HG03432 (cell line): ENCODE data around the gene GALNT10.
A peak's percentile ranks its signal among the peaks of the same experiment; 100 is the strongest.

ENCODE experiments used
- ATAC-seq: cut with Tn5 transposase; IDR thresholded peaks from one replicate; pipeline ENCODE4 v1.9.1; 2021; ENCODE audit warnings: mild to moderate bottlenecking, moderate library complexity; ENCODE audit not compliant: unreplicated experiment

GALNT10 gene

DNA sequence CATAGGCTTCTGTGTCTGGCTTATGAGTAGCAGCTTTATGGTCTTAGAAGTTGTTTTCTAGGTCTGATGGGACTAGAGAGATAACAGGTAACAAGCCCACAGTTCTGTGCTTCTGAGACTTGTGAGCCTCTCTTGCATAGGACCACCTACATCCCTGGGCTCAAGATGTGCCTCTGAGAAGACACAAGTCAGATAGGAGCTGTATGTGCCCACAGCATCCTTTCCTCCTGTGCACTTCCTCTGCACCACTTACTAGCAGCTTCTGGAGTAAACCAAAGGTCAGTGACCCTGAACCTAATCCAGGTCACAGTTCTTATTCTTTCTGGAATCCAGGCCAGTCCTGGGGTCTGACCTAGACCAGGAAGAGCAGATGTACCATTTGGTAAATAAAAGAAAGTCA lies 40.0 kb downstream of the GALNT10 start:
- ATAC-seq = no peak

DNA sequence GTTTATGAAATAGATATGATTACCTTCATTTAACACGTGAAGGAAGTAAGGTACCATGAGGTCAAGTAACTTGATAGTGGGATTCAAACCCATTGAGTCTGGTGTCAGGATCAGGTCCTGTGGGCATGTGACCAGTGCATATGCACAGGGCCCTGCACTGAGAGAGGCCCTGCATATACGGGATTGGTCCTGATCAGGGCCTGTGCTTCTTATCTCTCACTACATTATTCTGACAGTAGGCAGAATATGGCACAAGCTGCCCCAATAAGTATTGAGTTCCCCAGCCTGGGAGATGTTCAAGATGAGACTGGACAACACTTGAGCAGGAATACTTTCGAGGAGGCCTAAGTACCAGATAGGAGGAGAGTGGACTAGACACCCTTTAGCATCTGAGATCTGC lies 44.0 kb downstream of the GALNT10 start:
- no peak for ATAC-seq

DNA sequence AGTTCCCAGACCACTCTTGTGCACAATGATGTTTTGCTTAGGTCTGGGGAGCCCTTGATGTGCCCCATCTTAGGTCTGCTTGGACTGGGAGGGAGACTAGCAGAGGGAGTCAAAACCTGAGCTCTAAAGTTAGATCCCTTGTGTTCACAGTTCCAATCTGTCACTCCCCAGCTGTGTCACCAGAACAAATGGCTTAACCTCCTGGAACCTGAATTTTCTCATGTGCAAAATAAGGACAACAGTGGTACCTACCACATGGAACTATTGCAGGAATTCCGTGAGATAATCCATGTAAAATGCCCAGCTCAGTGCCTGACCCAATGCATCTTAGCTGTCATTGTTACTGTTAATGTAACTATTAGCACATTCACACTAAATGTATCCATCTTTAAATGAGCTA lies 45.5 kb downstream of the GALNT10 start:
- ATAC-seq = no peak

DNA sequence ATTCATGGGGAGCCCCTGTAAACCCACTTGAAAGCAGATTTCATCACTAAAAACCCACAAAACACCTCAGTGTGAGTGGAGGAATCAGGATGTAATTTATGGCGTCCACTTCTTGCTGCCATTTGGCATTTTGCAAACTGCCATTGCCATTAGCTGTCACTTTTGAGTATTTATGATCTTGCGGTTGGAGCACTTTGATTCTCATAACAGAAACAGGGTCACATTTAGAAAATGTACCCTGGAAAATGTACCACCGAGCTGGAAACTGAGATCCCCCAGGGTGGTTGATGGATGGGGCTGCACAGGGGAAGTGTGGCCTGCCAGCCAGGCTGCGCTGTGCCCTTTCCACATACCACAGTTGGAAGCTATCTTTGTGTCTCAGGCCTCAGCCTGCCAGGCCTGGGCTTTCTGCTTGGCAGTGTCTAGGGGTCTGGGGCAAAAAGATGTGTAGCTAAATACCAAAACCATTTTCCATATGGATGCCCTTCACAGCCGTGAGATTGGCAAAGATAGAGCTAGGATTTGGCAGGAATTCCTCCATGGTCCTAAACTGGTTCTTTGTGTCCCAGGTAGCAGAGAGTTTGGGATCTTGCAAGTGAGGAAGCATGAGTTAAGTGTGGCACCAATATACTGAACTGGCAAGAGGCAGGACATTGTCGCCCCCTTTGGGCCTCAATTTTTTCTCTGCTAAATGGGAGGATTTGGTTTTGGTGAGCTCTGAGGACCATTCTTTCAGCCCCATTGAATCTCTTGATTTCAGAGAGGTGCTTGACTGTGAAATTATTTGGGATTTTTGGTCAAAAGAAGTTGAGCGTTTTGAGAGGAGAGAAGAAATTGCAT lies 46.2 kb downstream of the GALNT10 start:
- no peak for ATAC-seq

DNA sequence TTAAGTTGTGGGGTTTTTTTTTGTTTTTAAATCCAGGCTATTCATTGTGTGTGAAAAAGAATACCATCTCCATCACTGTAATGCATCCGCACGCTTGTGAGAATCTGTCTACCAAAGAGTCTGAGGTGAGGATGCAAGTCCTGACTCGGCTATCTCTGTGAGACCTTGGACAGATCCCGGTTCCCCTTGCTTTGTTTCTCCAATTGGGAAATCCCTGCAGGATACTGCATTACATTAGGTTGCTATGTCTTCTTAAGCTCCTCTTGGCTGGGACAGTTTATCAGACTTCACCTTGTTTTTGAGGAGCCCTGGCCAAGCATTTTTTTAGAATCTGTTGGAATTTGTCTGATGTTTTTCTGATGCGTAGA lies 46.8 kb downstream of the GALNT10 start:
- ATAC-seq = no peak

DNA sequence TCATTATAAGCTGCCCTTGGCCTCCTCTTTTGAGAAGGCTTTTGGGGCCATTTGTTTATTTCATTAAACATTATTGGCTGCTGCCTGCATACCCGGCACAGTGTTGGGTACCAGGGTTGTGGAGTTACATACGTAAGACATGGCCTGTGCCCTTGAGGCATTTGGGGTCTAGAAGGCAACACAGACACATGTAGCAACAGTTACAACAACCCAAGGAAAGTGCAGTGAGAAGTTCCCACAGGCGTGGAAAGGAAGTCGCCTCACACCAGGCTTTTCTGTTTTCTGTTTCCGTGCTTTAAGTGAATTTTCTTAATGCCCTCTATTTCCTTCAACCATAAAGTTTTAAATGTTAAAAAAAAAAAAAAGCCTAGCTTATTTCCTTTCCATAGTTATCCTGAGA lies 47.4 kb downstream of the GALNT10 start:
- no peak for ATAC-seq

DNA sequence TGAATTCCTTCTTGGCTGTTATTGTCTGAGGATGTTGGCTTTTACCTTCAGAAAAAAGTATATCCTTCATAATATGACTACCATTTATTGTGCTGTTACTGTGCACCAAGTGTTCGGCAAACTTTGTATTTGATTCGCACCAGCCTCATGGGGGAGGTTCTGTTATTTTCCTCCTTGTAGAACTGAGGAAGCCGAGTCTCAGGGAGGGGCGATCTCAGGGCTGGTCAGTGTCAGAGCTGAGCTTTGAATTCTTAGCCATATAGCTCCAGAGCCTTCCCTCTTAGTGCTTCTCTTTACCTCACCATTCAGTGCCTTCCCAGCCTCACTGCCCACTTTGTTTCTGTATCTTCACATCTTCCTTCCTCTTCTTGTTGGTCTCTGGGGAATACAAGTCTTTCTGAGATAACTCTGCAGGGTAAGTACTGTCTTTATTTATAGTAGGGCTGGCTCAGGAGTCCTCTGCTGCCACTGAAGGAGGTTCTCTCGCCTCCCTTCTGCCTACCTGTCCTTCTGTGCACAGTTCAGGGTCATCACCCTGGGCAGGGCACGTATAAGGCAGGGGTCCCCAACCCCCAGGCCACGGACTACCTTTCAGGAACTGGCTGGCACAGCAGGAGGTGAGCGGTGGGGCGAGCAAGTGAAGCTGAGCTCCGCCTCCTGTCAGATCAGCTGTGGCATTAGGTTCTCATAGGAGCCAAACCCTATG lies 48.4 kb downstream of the GALNT10 start:
- peak; percentile 70 for ATAC-seq

DNA sequence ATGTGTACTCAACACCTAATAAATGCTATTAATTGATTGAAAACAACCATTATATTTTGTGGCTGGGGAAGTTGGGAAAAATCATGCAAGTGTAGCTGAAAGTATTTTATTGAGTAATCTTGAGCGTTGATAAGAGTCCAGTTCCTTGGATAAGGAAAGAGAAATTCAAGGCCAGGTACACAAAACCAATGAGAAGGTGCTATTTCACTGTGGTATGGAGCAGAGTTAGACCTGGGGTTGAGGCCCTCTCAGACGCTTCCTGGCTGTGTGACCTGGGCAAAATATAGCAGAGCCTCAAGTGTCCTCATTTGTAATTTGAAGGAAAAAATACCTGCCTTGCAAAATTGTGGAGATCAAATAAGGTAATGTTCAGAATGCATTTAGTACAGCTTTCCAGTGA lies 50.1 kb downstream of the GALNT10 start:
- no peak for ATAC-seq

DNA sequence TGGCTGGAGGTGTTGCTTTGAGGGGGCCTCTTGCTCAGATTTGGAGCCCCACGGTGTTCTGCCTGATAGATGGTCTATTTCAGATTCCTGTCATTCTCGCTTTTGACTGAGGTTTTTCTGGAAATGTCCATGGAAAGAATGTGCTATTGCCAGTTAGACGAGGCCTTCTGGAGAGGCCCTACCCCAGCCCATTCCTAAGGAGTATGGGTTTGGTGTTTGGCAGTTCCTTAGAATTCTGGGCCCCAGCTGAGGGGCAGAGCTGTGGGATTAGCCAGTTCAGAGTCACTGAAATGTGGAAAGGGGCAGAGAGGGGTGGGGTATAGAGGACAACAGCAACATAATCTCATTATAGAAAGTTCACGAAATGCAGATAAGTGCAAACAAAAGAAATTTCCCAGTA lies 50.5 kb downstream of the GALNT10 start:
- no peak for ATAC-seq

DNA sequence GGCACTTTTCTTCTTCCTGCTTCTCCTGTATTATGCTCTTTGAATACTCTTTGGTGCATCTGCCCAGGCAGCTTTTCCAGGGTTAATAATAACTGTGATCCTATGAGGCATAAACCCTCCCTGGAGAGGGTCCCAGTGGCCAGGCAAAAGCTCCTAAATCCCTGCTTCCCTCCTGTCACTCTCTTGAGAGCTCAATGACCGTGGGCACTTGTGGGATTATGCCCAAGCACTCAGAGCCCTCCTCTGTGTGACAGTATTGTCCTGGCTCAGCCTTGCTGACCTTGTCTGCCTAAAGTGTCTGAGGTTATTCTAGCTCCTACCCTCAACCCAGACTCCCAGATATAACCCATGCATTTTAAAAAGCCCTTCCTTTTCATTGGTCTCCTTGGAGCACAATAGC lies 51.9 kb downstream of the GALNT10 start:
- no peak for ATAC-seq

DNA sequence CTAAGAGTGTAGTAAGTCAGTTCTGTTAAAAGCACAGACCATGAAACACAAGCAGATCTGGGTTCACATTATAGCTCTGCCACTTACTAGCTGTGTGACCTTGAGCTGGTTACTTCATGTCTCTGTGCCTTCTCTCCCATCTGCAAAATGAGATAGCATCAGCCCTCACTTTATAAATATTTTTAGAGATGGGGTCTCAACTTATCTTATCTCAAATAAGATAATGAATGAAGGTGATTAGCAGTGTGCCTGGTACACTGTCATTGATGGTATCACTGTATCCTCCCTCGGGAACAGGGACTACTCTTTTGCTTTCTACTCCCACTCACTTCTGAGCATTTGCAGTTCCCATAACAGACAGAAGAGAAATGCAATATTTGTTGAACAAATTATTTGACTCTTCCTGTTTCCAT lies 52.4 kb downstream of the GALNT10 start:
- ATAC-seq = peak; percentile 76

DNA sequence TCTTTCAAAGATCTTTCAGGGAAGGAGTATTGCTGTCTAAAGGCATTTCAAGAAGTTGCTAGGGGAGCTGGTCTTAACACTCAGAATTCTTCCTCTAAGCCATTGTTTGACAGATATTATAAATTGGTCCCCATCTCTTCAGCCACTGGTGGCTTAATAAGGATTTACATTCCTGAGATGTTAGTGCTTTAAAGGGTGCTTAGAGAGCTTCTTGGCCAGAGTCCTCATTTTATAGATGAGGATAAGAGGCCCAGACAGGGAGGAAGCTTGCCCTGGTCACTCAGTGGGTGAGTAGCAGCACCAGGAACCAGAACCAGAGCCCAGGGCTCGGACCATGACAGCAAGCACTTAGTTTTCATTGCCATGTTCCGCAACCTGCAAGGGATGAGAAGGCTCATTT lies 53.2 kb downstream of the GALNT10 start:
- no peak for ATAC-seq

DNA sequence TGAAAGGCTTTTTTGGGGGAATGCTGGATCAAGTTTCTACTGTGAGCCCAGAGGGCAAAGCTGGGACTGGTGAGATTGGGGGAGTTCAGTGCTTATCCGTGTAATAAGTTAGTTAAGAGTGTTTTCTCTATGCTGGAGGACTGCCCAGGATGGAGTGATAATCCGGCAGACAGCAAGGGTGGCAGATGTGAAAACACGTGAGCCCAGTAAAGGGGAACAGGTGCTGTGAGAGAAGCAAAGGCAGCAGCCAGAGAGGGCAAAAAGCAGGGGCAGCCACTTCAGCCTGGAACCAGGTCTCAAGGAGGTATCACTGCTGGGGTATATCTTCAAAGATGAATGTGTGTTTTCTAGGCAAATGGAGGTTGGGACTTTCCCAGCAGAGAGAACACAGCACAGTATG lies 53.9 kb downstream of the GALNT10 start:
- no peak for ATAC-seq

DNA sequence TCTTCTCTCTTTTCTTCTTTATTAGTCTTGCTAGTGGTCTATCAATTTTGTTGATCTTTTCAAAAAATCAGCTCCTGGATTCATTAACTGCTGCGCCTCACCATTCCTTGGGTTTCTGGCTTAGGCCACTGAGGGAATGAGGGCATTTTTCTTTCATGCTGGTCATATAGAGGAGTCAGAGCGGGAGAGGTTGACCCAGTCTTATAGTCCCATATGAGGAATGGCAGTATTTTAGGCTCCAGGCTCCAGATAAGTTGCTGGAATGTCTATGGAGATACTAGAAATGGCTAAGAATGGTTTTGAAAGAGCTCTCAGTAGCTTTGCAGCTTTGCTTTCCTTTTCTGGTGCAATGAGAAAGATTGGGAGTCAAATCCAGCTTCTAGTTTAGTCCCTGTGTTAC lies 58.2 kb downstream of the GALNT10 start:
- ATAC-seq = no peak

DNA sequence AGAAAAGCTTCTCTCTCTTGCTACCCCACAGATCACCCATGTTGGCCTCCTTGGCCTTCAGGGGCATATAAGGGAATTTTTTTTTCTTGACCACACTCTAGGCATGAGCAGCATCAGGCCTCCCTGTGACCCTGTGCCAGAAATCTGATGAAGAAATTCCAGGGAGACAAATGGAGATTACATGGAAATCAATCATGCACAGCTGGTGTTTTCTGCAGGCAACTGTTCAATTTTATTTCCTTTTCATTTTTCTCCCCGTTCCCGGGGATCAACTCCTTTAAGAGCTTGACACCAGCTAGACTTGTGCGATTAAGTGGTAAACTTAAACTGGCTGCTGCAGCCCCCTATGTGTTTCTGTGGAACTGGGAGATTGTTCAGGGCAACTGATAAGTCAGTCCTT lies 59.3 kb downstream of the GALNT10 start:
- ATAC-seq = no peak

DNA sequence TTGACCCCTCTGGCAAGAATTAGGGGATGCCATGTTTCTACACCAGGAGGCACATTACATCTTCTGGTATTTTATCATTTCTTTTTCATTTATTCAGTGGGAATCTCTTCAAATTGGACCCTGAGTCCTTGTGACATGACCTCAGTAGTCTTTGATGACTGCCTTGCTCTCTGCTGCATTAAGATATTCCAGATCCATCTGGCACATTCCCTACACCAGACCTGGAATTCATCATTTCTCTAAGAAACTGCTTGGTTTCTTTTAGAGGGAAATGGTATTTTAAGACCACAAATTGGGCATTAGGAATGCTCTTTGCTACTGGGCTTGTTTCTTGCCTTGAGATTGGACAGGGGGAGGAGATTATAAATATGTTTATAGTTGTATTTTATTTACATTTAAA lies 61.0 kb downstream of the GALNT10 start:
- ATAC-seq = no peak

DNA sequence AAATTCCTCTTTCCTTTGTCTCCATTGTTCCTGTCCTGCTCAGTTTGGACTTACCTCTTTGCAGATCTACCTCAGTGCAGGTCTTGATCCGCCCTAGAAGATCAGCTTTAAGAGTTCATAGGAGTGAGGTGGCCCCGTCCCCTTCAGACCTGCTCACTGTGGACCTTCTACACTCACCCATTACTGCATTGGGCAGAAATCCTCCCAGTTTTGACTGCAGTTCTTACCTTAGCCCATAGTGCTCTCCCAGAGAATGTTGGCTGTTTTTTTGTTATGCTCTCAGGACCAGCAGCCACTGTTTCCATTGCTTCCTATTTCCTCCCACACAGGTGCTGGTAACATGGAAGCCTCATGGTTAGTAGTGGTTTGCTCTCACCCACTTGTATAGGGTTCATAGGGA lies 63.3 kb downstream of the GALNT10 start:
- ATAC-seq = no peak

DNA sequence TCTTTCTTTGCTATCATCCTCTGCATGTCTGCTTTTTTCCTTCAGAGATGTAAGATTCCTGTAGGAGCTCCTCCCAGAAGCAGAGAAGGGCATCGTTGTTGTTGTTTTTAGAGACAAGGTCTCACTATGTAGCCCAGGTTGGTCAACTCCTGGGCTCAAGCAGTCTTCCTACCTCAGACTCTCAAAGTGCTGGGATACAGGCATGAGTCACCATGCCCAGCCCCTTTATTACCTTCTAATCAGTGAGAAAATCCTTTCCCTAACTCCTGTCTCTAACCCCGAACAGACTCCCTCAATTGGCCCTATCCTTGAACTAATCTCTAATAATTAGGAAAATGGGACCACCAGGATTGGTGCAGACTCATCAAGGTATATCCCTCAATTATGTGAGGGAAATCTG lies 64.4 kb downstream of the GALNT10 start:
- ATAC-seq = no peak

DNA sequence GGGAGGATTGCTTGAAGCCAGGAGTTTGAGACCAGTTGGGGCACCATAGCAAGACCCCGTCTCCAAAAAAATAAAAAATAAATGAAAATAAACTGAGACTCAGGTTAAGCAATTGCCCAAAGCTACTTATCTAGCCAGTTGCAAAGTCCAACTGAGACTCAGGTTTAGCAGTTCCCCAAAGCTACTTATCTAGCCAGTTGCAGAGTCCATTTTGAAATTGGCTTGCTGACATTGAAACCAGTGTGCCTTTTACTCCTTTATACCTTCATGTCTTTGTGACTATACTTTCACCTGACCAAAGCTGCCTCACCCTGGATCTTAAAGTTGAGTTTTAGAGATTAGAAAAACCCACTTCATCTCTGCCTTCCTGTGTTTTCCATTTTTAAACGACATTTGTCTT lies 66.5 kb downstream of the GALNT10 start:
- ATAC-seq = no peak

DNA sequence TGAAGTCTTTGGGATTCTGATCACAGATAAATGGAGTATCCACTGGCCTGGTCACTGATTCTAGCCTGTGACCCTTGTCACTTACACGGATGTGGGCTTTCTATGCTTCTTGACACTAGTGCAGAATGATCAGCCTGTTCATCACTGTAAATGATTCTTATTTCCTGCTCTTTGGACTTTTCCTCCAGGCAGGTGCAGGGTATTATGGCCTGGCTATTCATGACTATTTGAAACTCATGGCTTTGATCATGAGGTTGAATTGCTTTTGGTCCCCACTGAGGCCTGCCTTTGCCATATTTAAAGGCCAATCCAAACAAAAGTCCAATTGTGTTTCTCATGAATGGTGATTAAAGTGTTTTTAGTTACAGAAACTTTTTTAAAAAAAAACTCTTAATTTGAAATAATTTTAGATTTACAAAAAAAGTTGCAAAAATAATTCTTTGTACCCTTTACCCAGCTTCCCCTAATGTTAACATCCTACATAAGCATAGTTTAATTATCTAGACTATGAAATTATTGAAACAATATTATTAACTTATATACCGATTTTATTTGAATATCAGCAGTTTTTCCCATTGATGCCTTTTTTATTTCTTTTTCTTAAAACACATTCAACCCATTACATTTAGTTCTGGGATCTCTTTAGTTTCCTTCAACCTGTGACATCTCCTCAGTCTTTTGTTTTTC lies 68.1 kb downstream of the GALNT10 start:
- no peak for ATAC-seq

DNA sequence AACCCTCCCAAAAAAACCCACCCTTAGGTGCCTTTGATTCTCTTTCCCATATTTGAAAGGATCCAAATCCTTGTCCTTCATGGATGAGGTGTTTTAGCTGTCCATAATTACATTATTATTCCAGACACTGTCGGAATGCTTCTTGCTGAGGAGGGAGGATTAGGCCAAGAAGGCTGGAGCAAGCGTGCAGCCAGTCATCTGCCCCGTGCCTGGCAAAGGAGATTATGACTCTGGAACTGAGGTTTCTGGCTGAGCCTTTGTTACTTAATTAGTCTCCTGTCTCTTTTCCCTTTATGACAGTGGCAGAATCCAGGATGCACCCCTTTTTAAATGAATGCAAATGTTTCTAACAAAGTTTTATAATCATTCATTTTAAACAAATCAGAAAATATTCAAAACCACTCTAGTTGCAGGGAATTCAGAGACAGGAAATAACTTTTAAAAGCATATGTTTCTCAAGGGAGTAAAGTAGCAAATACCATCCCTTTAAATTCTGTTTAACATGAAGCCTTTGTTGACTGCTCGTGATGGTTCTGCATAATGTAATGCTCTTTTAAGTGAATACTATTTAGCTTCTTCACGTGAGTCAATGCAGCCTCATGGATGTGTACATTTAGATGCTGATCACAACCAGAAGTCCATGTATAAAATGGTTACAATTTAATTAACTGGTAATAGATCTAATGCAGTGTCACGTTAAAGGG lies 69.8 kb downstream of the GALNT10 start:
- ATAC-seq = no peak
